Astrocyte (in vitro differentiated cells and primary cell): ENCODE measurements around the gene BACH2. TPM values are rescaled to one million over a fixed set of nuclear protein-coding genes. Genes with fewer than 3 reads are reported as not detected.

Experiments
- DNase-seq: peaks from one replicate; pipeline ENCODE4 v3.0.0-alpha.2; 2010; ENCODE audit warnings: low read depth
- FAIRE-seq: peaks from 2 replicates; lab custom pipeline; 2011; peaks lifted over from hg19 to GRCh38; lab: Jason Lieb, UNC
- H2AFZ ChIP-seq: 2 replicates; pipeline ENCODE4 v1.6.0; 2012; ENCODE audit warnings: low read depth, low read length, inconsistent platforms
- H3K27ac ChIP-seq: 2 replicates; pipeline ENCODE4 v1.5.1; 2011; ENCODE audit warnings: low read depth, low read length, inconsistent platforms
- H3K27me3 ChIP-seq: 2 replicates; pipeline ENCODE4 v1.6.0; 2011; ENCODE audit warnings: low read length, inconsistent platforms; ENCODE audit not compliant: insufficient read depth
- H3K36me3 ChIP-seq: 2 replicates; pipeline ENCODE4 v1.5.1; 2011; ENCODE audit warnings: low read length, inconsistent platforms; ENCODE audit not compliant: insufficient read depth
- H3K4me1 ChIP-seq: 2 replicates; pipeline ENCODE4 v1.5.1; 2011; ENCODE audit warnings: low read length, inconsistent platforms; ENCODE audit not compliant: insufficient read depth
- H3K4me2 ChIP-seq: 2 replicates; pipeline ENCODE4 v1.6.0; 2012; ENCODE audit warnings: low read length, inconsistent platforms
- H3K4me3 ChIP-seq: 2 replicates; pipeline ENCODE4 v1.5.1; 2011; ENCODE audit warnings: low read depth, mild to moderate bottlenecking, low read length, inconsistent platforms; ENCODE audit not compliant: insufficient read depth
- H3K79me2 ChIP-seq: 2 replicates; pipeline ENCODE4 v1.6.0; 2012; ENCODE audit warnings: mild to moderate bottlenecking, low read length, inconsistent platforms; ENCODE audit not compliant: insufficient read depth
- H3K9ac ChIP-seq: 2 replicates; pipeline ENCODE4 v1.6.0; 2012; ENCODE audit warnings: mild to moderate bottlenecking, low read length, inconsistent platforms
- H3K9me3 ChIP-seq: 2 replicates; pipeline ENCODE4 v1.5.1; 2012; ENCODE audit warnings: low read depth, mild to moderate bottlenecking, low read length, inconsistent platforms; ENCODE audit not compliant: insufficient read depth
- H4K20me1 ChIP-seq: 2 replicates; pipeline ENCODE4 v1.6.0; 2012; ENCODE audit warnings: low read length, inconsistent platforms; ENCODE audit not compliant: insufficient read depth
- H3K27ac Mint-ChIP-seq: one replicate; pipeline ENCODE4 v1.8.0; 2021; ENCODE audit warnings: mild to moderate bottlenecking, mixed read lengths; ENCODE audit not compliant: unreplicated experiment
- H3K27me3 Mint-ChIP-seq: one replicate; pipeline ENCODE4 v1.8.0; 2021; ENCODE audit warnings: low read depth, mixed read lengths; ENCODE audit not compliant: unreplicated experiment
- H3K36me3 Mint-ChIP-seq: one replicate; pipeline ENCODE4 v1.8.0; 2021; ENCODE audit warnings: low read depth, mixed read lengths; ENCODE audit not compliant: unreplicated experiment
- H3K4me1 Mint-ChIP-seq: one replicate; pipeline ENCODE4 v1.8.0; 2021; ENCODE audit warnings: low read depth, mixed read lengths; ENCODE audit not compliant: unreplicated experiment
- H3K4me3 Mint-ChIP-seq: one replicate; pipeline ENCODE4 v1.8.0; 2021; ENCODE audit warnings: mild to moderate bottlenecking, moderate library complexity, mixed read lengths; ENCODE audit not compliant: unreplicated experiment
- H3K9me3 Mint-ChIP-seq: one replicate; pipeline ENCODE4 v1.8.0; 2021; ENCODE audit warnings: mild to moderate bottlenecking, mixed read lengths; ENCODE audit not compliant: unreplicated experiment
- EZH2 ChIP-seq: IDR thresholded peaks from 2 replicates; pipeline ENCODE4 v1.6.1; 2012; ENCODE audit warnings: mild to moderate bottlenecking, low read length, inconsistent platforms; ENCODE audit not compliant: insufficient read depth
- total RNA-seq: library from RNA; stranded (reverse); gene quantifications from 2 replicates; pipeline ENCODE4 v1.2.1, GENCODE V29; 2021
- TF ChIP-seq, protein P1 (sequence below): IDR thresholded peaks from 2 replicates; pipeline ENCODE4 v1.5.1; 2011; ENCODE audit warnings: low read depth, mild to moderate bottlenecking, inconsistent platforms, low read length, moderate library complexity; ENCODE audit not compliant: insufficient read depth

The BACH2 gene
- total RNA-seq, 1 donor from 2014 or later = 17.5 TPM

DNA sequence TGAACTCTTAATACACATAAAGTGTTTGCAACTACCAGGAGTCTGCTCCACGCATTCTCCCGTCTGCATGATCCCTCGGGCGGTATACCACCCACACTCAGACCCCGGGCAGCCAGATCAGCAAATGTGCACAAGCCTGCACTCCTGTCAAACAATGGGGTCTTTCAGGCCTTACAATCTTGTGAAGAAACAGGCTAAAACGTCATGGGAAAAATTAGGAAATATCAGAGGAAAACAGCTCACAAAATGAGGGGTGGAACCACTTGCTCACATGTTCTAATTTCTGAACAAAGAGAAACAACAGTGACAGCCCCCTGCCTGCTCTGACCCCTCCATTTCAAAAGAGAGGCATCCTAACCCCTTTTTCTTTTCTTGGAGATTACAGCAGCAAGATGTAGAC is 69.4 kb downstream of the BACH2 start:
- FAIRE-seq (no peak), DNase-seq (no peak)
- Mint-ChIP-seq H3K4me1 (peaks cover 41% of the 10 kb centered on the region), H3K4me3 (no peak overlapping the region), H3K9me3 (peaks cover 10% of the 10 kb centered on the region), H3K27ac (peak overlapping the region; percentile 49), H3K36me3 (peaks cover 6% of the 10 kb centered on the region), H3K27me3 (no peaks in the 10 kb centered on the region)
- Histone ChIP-seq H3K27me3 (no peaks in the 10 kb centered on the region), H4K20me1 (no peaks in the 10 kb centered on the region), H3K27ac (no peak overlapping the region), H3K9ac (no peak overlapping the region), H3K4me3 (no peak overlapping the region), H3K9me3 (peaks cover 6% of the 10 kb centered on the region), H2AFZ (peak overlapping the region; percentile 11), H3K36me3 (no peaks in the 10 kb centered on the region), H3K4me1 (no peaks in the 10 kb centered on the region), H3K4me2 (no peak overlapping the region), H3K79me2 (no peaks in the 10 kb centered on the region)
- TF ChIP-seq EZH2 = no peak
- TF ChIP-seq, protein P1, sequence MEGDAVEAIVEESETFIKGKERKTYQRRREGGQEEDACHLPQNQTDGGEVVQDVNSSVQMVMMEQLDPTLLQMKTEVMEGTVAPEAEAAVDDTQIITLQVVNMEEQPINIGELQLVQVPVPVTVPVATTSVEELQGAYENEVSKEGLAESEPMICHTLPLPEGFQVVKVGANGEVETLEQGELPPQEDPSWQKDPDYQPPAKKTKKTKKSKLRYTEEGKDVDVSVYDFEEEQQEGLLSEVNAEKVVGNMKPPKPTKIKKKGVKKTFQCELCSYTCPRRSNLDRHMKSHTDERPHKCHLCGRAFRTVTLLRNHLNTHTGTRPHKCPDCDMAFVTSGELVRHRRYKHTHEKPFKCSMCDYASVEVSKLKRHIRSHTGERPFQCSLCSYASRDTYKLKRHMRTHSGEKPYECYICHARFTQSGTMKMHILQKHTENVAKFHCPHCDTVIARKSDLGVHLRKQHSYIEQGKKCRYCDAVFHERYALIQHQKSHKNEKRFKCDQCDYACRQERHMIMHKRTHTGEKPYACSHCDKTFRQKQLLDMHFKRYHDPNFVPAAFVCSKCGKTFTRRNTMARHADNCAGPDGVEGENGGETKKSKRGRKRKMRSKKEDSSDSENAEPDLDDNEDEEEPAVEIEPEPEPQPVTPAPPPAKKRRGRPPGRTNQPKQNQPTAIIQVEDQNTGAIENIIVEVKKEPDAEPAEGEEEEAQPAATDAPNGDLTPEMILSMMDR = no peak

DNA sequence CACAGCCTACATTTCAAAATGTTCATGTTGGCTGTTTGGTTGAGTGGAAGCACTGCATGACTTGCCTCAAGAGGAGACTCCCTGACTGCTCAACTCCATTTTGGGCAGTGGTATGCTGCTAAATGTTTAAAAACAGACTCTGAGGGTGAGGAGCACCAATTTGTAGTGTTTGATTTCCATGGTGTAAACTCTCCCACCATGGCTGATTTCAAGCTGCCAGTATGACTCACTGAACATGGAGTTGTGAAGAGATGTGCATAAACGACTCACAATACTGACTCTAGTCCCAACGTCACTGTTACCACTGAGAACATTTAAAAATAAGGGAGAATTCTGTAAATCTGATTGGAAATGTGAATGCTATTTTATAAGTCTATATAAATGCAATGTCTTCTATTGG is 70.4 kb downstream of the BACH2 start:
- Mint-ChIP-seq H3K4me3 (no peak overlapping the region), H3K9me3 (peaks cover 13% of the 10 kb centered on the region), H3K36me3 (peaks cover 8% of the 10 kb centered on the region), H3K27me3 (no peaks in the 10 kb centered on the region), H3K4me1 (peaks cover 41% of the 10 kb centered on the region), H3K27ac (peak overlapping the region; percentile 71)
- no peak for TF ChIP-seq EZH2
- TF ChIP-seq, protein P1 = no peak
- Histone ChIP-seq H3K27ac (no peak overlapping the region), H4K20me1 (no peaks in the 10 kb centered on the region), H3K27me3 (no peaks in the 10 kb centered on the region), H3K4me3 (no peak overlapping the region), H3K79me2 (no peaks in the 10 kb centered on the region), H2AFZ (no peak overlapping the region), H3K4me1 (no peaks in the 10 kb centered on the region), H3K9ac (no peak overlapping the region), H3K4me2 (no peak overlapping the region), H3K36me3 (no peaks in the 10 kb centered on the region), H3K9me3 (peaks cover 6% of the 10 kb centered on the region)
- FAIRE-seq (no peak), DNase-seq (no peak)

DNA sequence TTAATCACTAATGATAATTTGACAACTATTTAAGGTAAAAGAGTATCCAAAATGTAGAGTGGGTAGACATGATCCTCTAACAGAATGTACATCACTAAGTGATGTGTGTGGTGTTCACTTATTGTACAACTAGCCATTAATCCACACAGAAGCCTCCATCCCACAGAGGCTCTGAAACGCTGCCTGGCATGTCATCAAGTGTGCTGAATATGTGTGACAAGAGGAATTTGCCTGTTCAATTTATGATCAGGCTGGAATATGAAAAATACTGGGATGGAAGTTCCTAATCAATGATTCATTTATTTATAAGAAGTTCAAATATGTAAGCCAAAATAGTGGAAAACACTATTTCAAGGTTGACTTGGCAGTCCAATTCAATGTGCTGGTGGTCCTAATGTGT is 72.4 kb downstream of the BACH2 start:
- Mint-ChIP-seq H3K27ac (no peak overlapping the region), H3K27me3 (no peaks in the 10 kb centered on the region), H3K4me1 (peaks cover 29% of the 10 kb centered on the region), H3K9me3 (peaks cover 13% of the 10 kb centered on the region), H3K4me3 (no peak overlapping the region), H3K36me3 (peaks cover 8% of the 10 kb centered on the region)
- no peak overlapping the region for H2AFZ ChIP-seq
- DNase-seq (no peak), FAIRE-seq (no peak)
- H3K27me3 ChIP-seq = no peaks in the 10 kb centered on the region
- H3K4me3 ChIP-seq = no peak overlapping the region
- H3K36me3 ChIP-seq = no peaks in the 10 kb centered on the region
- H4K20me1 ChIP-seq = no peaks in the 10 kb centered on the region
- H3K9ac ChIP-seq = no peak overlapping the region
- H3K27ac ChIP-seq = no peak overlapping the region
- no peak overlapping the region for H3K4me2 ChIP-seq
- TF ChIP-seq, protein P1 = no peak
- no peak for TF ChIP-seq EZH2
- peaks cover 13% of the 10 kb centered on the region for H3K4me1 ChIP-seq
- peaks cover 6% of the 10 kb centered on the region for H3K9me3 ChIP-seq
- H3K79me2 ChIP-seq = no peaks in the 10 kb centered on the region
